ENCODE results near the gene ZBTB39. TPM values are rescaled to one million over a fixed set of nuclear protein-coding genes. Genes with fewer than 3 reads are reported as not detected.
"Not testable (repeated sequence)": the region's sequence is repeated elsewhere in the genome, so short reads cannot be mapped to it uniquely, and the experiment has no call there.

Gene ZBTB39
- total RNA-seq, 1 donor from 2014 or later: 2.7 TPM

DNA sequence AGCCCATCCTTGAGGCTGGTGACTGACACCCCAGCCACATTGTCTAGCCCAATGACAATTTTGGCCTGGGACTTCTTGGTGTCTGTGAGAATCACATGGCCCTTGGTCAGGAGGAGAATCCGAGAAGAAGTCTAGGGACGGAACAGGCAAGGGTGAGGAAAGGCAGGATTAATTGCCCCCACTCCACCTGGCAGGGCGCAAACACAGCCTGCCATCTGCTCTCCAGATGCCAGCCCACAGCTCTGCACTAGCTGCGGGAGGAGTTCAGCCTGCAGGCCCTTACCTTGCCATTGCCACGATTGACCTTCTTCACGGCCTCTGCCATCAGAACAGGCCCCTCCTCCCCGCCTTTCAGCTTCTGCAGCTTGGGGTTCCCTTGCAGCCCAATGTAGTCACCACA, 23.1 kb upstream of the ZBTB39 start:
- TF ChIP-seq CTCF (IDR thresholded peaks at IDR 0.05; ENCODE audit: borderline replicate concordance): no peak
- Histone ChIP-seq H3K27me3 (ENCODE audit: low read depth) (peaks cover 60% of the 10 kb centered on the region), H3K4me3 (no peak overlapping the region), H3K9me3 (replicated peaks) (no peaks in the 10 kb centered on the region), H3K27ac (replicated peaks) (no peak overlapping the region), H3K4me1 (no peaks in the 10 kb centered on the region), H3K36me3 (no peaks in the 10 kb centered on the region)
- intact Hi-C loops (cut with micrococcal nuclease): no loop called here
- no peak for DNase-seq

GRCh38 chr12:57027805-57028153, 21.4 kb upstream of the ZBTB39 start:
- Histone ChIP-seq H3K27ac (replicated peaks) (no peak overlapping the region), H3K4me1 (no peaks in the 10 kb centered on the region), H3K4me3 (no peak overlapping the region), H3K27me3 (ENCODE audit: low read depth) (peaks cover 69% of the 10 kb centered on the region), H3K36me3 (no peaks in the 10 kb centered on the region), H3K9me3 (replicated peaks) (no peaks in the 10 kb centered on the region)
- DNase-seq: no peak
- intact Hi-C loops (cut with micrococcal nuclease): no loop called here
- no peak for TF ChIP-seq CTCF (IDR thresholded peaks at IDR 0.05; ENCODE audit: borderline replicate concordance)

- no peak overlapping the region for H3K4me3 ChIP-seq
- no peaks in the 10 kb centered on the region for H3K36me3 ChIP-seq
- H3K27ac ChIP-seq (replicated peaks): no peak overlapping the region
- DNase-seq: no peak
- TF ChIP-seq CTCF (IDR thresholded peaks at IDR 0.05; ENCODE audit: borderline replicate concordance): no peak
- intact Hi-C loops (cut with micrococcal nuclease): no loop called here
- H3K9me3 ChIP-seq (replicated peaks): no peaks in the 10 kb centered on the region
- H3K27me3 ChIP-seq (ENCODE audit: low read depth): peaks cover 69% of the 10 kb centered on the region
- no peaks in the 10 kb centered on the region for H3K4me1 ChIP-seq
Observed at GRCh38 chr12:57027011-57027804, 20.9 kb upstream of the ZBTB39 start.

- H3K4me3 ChIP-seq: no peak overlapping the region
- intact Hi-C loops (cut with micrococcal nuclease): no loop called here
- H3K27ac ChIP-seq (replicated peaks): no peak overlapping the region
- TF ChIP-seq CTCF (IDR thresholded peaks at IDR 0.05; ENCODE audit: borderline replicate concordance): no peak
- H3K27me3 ChIP-seq (ENCODE audit: low read depth): peaks cover 63% of the 10 kb centered on the region
- H3K36me3 ChIP-seq: no peaks in the 10 kb centered on the region
- no peaks in the 10 kb centered on the region for H3K4me1 ChIP-seq
- DNase-seq: no peak
- H3K9me3 ChIP-seq (replicated peaks): no peaks in the 10 kb centered on the region
Observed at GRCh38 chr12:57025196-57025595, 18.9 kb upstream of the ZBTB39 start.

DNA sequence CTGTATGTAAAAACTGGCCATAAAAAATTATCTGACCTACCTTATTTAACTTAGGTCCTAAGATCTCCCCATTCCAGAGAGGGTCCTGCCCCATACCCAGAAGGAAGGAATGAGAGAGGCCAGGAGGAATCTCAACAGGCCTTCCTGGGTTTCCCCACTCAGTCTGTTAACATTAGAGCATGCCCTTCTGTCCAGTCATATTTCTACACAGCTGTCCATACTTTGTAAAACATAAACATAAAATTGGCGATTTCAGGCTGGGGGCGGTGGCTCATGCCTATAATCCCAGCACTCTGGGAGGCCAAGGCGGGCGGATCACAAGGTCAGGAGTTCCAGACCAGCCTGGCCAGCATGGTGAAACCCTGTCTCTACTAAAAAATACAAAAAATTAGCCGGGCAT, 16.0 kb upstream of the ZBTB39 start:
- H3K4me3 ChIP-seq; H3K27ac ChIP-seq (replicated peaks); H3K9me3 ChIP-seq (replicated peaks); H3K36me3 ChIP-seq; intact Hi-C loops (cut with micrococcal nuclease); H3K4me1 ChIP-seq; DNase-seq: not testable (repeated sequence)
- peaks cover 41% of the 10 kb centered on the region for H3K27me3 ChIP-seq (ENCODE audit: low read depth)

GRCh38 chr12:57019983-57020719, 13.8 kb upstream of the ZBTB39 start:
- Histone ChIP-seq H3K36me3 (no peaks in the 10 kb centered on the region), H3K27ac (replicated peaks) (no peak overlapping the region), H3K4me3 (no peak overlapping the region), H3K9me3 (replicated peaks) (no peaks in the 10 kb centered on the region), H3K27me3 (ENCODE audit: low read depth) (peaks cover 41% of the 10 kb centered on the region), H3K4me1 (no peaks in the 10 kb centered on the region)
- no peak for TF ChIP-seq CTCF (IDR thresholded peaks at IDR 0.05; ENCODE audit: borderline replicate concordance)
- no peak for DNase-seq
- intact Hi-C loops (cut with micrococcal nuclease): no loop called here

All from left ventricle myocardium inferior (tissue), 1 donor.